ENCODE results near the gene APPL2.

APPL2 gene

GRCh38 chr12:105235732-105236476 is at the start of gene APPL2:
APPL2 (minus strand) TSS chr12:105236174; CDS start chr12:105236012, 162 bp downstream.
- DNase-seq (ENCODE audit: low read depth, low spot score): peak; percentile 59

- no peak for DNase-seq (ENCODE audit: low read depth, low spot score)
Measured at GRCh38 chr12:105285378-105285777, 49.4 kb upstream of the APPL2 start.

GRCh38 chr12:105281694-105282049 is 45.7 kb upstream of the APPL2 start:
- no peak for DNase-seq (ENCODE audit: low read depth, low spot score)

- DNase-seq (ENCODE audit: low read depth, low spot score): no peak
Measured at GRCh38 chr12:105280966-105281693, 45.2 kb upstream of the APPL2 start.

GRCh38 chr12:105279460-105280056 is 43.6 kb upstream of the APPL2 start:
- peak; percentile 21 for DNase-seq (ENCODE audit: low read depth, low spot score)

GRCh38 chr12:105278043-105278697 is 42.2 kb upstream of the APPL2 start:
- no peak for DNase-seq (ENCODE audit: low read depth, low spot score)

GRCh38 chr12:105275997-105276733 is 40.2 kb upstream of the APPL2 start:
- DNase-seq (ENCODE audit: low read depth, low spot score): no peak

- no peak for DNase-seq (ENCODE audit: low read depth, low spot score)
Measured at GRCh38 chr12:105274571-105274970, 38.6 kb upstream of the APPL2 start.

- DNase-seq (ENCODE audit: low read depth, low spot score): no peak
Measured at GRCh38 chr12:105273601-105274000, 37.6 kb upstream of the APPL2 start.

- no peak for DNase-seq (ENCODE audit: low read depth, low spot score)
Measured at GRCh38 chr12:105272814-105273416, 36.9 kb upstream of the APPL2 start.

- no peak for DNase-seq (ENCODE audit: low read depth, low spot score)
Measured at GRCh38 chr12:105272152-105272551, 36.2 kb upstream of the APPL2 start.

GRCh38 chr12:105271364-105271763 is 35.4 kb upstream of the APPL2 start:
- DNase-seq (ENCODE audit: low read depth, low spot score): no peak

- DNase-seq (ENCODE audit: low read depth, low spot score): no peak
Measured at GRCh38 chr12:105270671-105271255, 34.8 kb upstream of the APPL2 start.

- no peak for DNase-seq (ENCODE audit: low read depth, low spot score)
Measured at GRCh38 chr12:105267711-105268110, 31.7 kb upstream of the APPL2 start.

GRCh38 chr12:105264771-105265170 is 28.8 kb upstream of the APPL2 start:
- no peak for DNase-seq (ENCODE audit: low read depth, low spot score)

GRCh38 chr12:105262461-105263184 is 26.6 kb upstream of the APPL2 start:
- no peak for DNase-seq (ENCODE audit: low read depth, low spot score)

GRCh38 chr12:105261010-105261409 is 25.0 kb upstream of the APPL2 start:
- no peak for DNase-seq (ENCODE audit: low read depth, low spot score)

- DNase-seq (ENCODE audit: low read depth, low spot score): no peak
Measured at GRCh38 chr12:105259226-105259625, 23.3 kb upstream of the APPL2 start.

- no peak for DNase-seq (ENCODE audit: low read depth, low spot score)
Measured at GRCh38 chr12:105257321-105257728, 21.4 kb upstream of the APPL2 start.

- DNase-seq (ENCODE audit: low read depth, low spot score): no peak
Measured at GRCh38 chr12:105256921-105257320, 20.9 kb upstream of the APPL2 start.
